ENCODE results near the gene MON2. TPM values are rescaled to one million over a fixed set of nuclear protein-coding genes. Genes with fewer than 3 reads are reported as not detected.
"Not testable (repeated sequence)": the region's sequence is repeated elsewhere in the genome, so short reads cannot be mapped to it uniquely, and the experiment has no call there.

MON2 gene
- total and polyA plus RNA-seq, 12 donors: 13.9 to 78.2 (median 41.4) TPM

DNA sequence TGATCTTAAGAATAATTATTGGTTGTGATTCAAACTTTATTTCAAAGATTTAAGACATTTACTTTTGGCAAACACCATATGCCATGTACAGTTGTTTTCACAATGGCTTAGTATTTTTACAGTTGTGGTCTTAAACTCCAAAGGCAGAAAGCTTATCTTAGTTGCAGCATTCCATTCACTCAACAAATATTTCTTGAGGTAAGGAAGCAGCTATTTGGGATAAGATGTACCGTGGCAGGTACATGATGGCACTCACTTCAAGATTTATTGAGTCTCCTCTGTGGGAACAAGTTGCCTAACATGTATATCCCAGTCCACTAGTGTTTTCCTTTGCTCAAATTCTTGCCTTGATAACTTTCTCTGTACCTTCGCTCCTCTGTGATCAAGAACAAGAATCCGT, 8.0 kb upstream of the MON2 start:
- H3K27me3 ChIP-seq: no peaks in the 10 kb centered on the region
- intact Hi-C loops (cut with DNase I): no loop called here
- no peaks in the 10 kb centered on the region for H3K36me3 ChIP-seq (replicated peaks in 1 of 2)

DNA sequence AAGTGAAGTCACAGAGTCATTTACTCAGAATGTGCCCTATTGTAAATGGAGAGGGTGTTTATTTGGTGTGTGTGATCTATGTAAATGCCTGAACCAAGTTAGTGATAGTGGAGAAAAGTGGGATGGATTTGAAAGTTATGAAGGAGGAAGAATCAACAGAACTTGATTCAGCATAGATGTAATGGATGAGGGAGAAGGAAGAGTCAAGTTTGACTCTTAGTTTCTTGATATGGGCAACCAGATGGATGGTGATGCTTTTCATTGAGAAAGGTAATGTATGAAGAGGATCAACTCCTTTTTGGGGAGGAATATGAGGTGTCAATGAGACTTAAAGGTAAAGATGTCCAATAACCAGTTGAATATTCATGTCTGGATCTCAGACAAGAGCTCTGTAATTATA, 6.7 kb upstream of the MON2 start:
- Histone ChIP-seq H3K27me3 (no peaks in the 10 kb centered on the region), H3K4me1 (replicated peaks in 1 of 2) (no peaks in the 10 kb centered on the region), H3K27ac (no peak overlapping the region), H3K36me3 (replicated peaks in 1 of 2) (no peaks in the 10 kb centered on the region), H3K9me3 (replicated peaks in 1 of 3) (no peaks in the 10 kb centered on the region), H3K4me3 (no peak overlapping the region)
- DNase-seq: no peak
- no peak for TF ChIP-seq POLR2A (IDR thresholded peaks at IDR 0.05)
- TF ChIP-seq, protein P1, sequence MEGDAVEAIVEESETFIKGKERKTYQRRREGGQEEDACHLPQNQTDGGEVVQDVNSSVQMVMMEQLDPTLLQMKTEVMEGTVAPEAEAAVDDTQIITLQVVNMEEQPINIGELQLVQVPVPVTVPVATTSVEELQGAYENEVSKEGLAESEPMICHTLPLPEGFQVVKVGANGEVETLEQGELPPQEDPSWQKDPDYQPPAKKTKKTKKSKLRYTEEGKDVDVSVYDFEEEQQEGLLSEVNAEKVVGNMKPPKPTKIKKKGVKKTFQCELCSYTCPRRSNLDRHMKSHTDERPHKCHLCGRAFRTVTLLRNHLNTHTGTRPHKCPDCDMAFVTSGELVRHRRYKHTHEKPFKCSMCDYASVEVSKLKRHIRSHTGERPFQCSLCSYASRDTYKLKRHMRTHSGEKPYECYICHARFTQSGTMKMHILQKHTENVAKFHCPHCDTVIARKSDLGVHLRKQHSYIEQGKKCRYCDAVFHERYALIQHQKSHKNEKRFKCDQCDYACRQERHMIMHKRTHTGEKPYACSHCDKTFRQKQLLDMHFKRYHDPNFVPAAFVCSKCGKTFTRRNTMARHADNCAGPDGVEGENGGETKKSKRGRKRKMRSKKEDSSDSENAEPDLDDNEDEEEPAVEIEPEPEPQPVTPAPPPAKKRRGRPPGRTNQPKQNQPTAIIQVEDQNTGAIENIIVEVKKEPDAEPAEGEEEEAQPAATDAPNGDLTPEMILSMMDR (IDR thresholded peaks at IDR 0.05): no peak
- intact Hi-C loops (cut with DNase I): no loop called here

More for the DNA sequence above, 8.0 kb upstream of the MON2 start:
- no peak for TF ChIP-seq POLR2A (IDR thresholded peaks at IDR 0.05)
- TF ChIP-seq, protein P1 (IDR thresholded peaks at IDR 0.05): no peak
- H3K9me3 ChIP-seq (replicated peaks in 1 of 3): no peaks in the 10 kb centered on the region
- no peak overlapping the region for H3K27ac ChIP-seq
- no peak overlapping the region for H3K4me3 ChIP-seq
- H3K4me1 ChIP-seq (replicated peaks in 1 of 2): no peaks in the 10 kb centered on the region
- 83 to 93% (median 88%) methylated on average over 3 of the region's 3 CpGs for WGBS, 4 donors
- DNase-seq: no peak

DNA sequence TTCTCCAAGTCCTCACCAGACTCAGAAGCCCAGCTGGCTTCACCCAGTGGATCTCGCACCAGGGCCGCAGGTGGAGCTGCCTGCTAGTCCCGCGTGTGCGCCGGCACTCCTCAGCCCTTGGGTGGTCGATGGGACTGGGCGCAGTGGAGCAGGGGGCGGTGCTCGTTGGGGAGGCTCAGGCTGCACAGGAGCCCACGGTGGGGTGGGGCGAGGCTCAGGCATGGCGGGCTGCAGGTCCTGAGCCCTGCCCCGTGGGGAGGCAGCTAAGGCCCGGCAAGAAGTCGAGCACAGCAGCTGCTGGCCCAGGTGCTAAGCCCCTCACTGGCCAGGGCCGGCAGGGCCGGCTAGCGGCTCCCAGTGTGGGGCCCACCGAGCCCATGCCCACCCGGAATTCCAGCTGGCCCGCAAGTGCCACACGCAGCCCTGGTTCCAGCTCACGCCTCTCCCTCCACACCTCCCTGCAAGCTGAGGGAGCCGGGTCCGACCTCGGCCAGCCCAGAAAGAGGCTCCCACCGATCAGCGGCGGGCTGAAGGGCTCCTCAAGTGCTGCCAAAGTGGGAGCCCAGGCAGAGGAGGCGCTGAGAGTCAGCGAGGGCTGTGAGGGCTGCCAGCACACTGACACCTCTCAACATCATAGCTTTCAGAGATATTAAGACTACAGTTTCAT, 5.3 kb upstream of the MON2 start:
- H3K27ac ChIP-seq; H3K9me3 ChIP-seq (replicated peaks in 1 of 3); DNase-seq; H3K4me3 ChIP-seq; H3K4me1 ChIP-seq (replicated peaks in 1 of 2); intact Hi-C loops (cut with DNase I); H3K27me3 ChIP-seq; H3K36me3 ChIP-seq (replicated peaks in 1 of 2): not testable (repeated sequence)
- 88 to 91% (median 89%) methylated on average over 7 to 32 of the region's 32 CpGs for WGBS, 4 donors

DNA sequence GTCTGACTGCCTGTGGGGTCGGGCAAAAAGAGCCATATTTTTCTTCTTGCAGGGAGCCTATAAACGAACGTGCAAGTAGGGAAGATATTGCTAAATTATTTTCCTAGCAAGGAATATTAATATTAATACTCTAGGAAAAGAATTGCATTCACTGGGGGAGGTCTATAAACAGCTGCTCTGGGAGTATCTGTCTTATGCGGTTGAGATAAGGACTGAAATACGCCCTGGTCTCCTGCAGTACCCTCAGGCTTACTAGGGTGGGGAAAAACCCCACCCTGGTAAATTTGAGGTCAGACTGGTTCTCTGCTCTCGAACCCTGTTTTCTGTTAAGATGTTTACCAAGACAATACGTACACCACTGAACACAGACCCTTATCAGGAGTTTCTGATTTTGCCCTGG, 3.4 kb upstream of the MON2 start:
- H3K27ac ChIP-seq; H3K9me3 ChIP-seq (replicated peaks in 1 of 3); H3K27me3 ChIP-seq; DNase-seq; H3K36me3 ChIP-seq (replicated peaks in 1 of 2); intact Hi-C loops (cut with DNase I); H3K4me3 ChIP-seq; H3K4me1 ChIP-seq (replicated peaks in 1 of 2): not testable (repeated sequence)
- 68 to 75% (median 71%) methylated on average over 7 of the region's 7 CpGs for WGBS, 4 donors

DNA sequence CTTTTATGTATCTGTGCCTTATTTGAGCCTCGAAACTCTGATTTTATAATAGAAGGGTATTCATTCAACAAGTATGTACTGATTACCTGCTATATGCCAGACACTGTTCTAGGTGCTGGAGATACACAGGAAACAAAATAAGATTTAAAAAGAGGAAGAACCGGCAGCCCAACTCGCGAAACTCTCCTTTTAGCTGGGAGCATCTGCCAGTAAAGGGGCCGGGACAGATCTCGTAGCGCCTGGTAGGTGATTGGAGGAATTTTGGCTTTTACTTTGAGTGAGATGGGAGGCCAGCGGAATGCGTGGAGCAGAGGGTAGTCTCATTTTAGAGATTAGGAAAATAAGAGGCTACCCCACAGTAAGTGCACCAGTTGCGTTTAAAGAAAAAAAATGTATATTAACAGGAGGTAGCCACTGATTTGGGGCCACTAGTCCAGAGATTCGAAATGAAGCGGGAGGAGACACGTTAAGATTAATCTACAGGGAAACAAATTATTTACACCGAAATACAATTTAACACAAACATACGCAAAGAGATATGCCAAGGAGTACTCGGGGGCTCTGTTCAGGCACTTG, 520 bp upstream of the MON2 start:
- H3K9me3 ChIP-seq (replicated peaks in 1 of 3): no peaks in the 10 kb centered on the region
- TF ChIP-seq, protein P1 (IDR thresholded peaks at IDR 0.05): no peak
- no peak for TF ChIP-seq POLR2A (IDR thresholded peaks at IDR 0.05)
- DNase-seq: peak in 6 of 7 donors; percentile 50 to 69 (median 54)
- intact Hi-C loops (cut with DNase I): no loop called here
- H3K27ac ChIP-seq: peak overlapping the region; percentile 6 to 94 (median 88)
- 1 to 2% (median 1%) methylated on average over 16 of the region's 16 CpGs for WGBS, 4 donors
- H3K4me3 ChIP-seq: peak overlapping the region in 3 of 4 donors; percentile 72 to 97 (median 89)
- no peaks in the 10 kb centered on the region for H3K36me3 ChIP-seq (replicated peaks in 1 of 2)
- peaks cover 0 to 27% of the 10 kb centered on the region in 2 donors for H3K4me1 ChIP-seq (replicated peaks in 1 of 2)
- no peaks in the 10 kb centered on the region for H3K27me3 ChIP-seq
